ENCODE results near the gene ANKRD33.

Gene ANKRD33

GRCh38 chr12:51905471-51906429, 17.8 kb downstream of the ANKRD33 start:
- DNase-seq, result no peak

GRCh38 chr12:51906430-51907082, 18.7 kb downstream of the ANKRD33 start:
- DNase-seq, result no peak

GRCh38 chr12:51907083-51907855, 19.4 kb downstream of the ANKRD33 start, which contains the start of gene ACVRL1:
Gene ACVRL1 (plus strand): TSS chr12:51907504. CDS start chr12:51912475, 4,971 bp downstream.
- DNase-seq, result no peak

GRCh38 chr12:51907856-51908425, 20.0 kb downstream of the ANKRD33 start:
- DNase-seq, result no peak

GRCh38 chr12:51908876-51909592, 21.1 kb downstream of the ANKRD33 start:
- no peak for DNase-seq

- no peak for DNase-seq
Observed at GRCh38 chr12:51910168-51910567, 22.3 kb downstream of the ANKRD33 start.

GRCh38 chr12:51910691-51911090, 22.8 kb downstream of the ANKRD33 start:
- DNase-seq, result no peak

DNA sequence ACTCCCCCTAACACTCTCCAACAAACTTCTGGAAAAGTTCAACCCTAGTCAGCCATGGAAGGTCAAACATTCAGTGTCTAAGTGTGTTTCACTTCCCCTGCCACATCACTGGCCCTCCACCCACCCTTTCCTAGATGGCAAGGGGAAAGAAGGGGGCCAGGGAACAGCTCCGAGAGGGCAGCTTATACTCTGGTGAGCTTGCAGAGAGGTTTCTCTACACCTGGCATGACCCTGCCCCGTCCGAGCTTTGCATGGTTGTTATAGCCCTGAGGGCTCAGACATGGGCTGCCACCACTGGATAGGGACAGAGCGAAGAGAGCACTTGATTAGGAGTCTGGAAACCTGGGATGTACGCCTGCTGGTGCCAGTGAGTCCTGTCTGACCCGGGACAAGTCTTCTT, 23.4 kb downstream of the ANKRD33 start:
- no peak for DNase-seq

- DNase-seq, result peak; percentile 24
Observed at GRCh38 chr12:51911788-51912711, 24.1 kb downstream of the ANKRD33 start.

GRCh38 chr12:51913071-51914033, 25.4 kb downstream of the ANKRD33 start:
- no peak for DNase-seq

DNA sequence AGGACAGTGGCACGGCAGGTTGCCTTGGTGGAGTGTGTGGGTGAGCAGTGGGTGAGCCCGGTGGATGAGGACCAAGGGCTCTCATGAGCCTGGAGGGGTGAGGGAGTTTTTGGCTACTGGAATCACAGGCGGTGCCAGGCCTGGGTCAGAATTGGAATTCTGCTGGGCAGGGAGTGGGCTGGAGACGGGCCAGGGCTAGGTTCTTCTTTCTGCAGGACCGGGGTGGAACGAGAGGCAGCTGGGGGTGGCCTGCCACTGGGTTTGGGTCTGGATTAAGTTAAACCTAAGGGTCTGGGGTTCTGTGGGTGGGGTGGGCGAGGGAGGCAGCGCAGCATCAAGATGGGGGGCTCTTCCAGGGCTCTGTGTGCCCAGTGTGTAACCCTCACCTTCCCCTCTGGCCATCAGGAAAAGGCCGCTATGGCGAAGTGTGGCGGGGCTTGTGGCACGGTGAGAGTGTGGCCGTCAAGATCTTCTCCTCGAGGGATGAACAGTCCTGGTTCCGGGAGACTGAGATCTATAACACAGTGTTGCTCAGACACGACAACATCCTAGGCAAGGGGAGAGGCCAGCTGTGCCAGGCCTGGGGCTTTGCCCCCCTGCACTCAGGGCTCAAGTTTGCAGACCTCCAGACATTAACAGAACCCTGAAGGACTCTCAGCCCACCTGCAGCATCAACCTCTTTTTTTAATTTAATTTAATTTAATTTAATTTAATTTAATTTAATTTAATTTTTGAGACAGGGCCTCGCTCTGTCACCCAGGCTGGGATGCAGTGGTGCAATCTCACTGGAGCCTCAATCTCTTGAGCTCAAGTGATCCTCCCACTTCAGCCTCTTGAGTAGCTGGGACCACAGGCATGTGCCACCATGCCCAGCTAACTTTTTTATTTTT, 26.4 kb downstream of the ANKRD33 start:
- no peak for DNase-seq

DNA sequence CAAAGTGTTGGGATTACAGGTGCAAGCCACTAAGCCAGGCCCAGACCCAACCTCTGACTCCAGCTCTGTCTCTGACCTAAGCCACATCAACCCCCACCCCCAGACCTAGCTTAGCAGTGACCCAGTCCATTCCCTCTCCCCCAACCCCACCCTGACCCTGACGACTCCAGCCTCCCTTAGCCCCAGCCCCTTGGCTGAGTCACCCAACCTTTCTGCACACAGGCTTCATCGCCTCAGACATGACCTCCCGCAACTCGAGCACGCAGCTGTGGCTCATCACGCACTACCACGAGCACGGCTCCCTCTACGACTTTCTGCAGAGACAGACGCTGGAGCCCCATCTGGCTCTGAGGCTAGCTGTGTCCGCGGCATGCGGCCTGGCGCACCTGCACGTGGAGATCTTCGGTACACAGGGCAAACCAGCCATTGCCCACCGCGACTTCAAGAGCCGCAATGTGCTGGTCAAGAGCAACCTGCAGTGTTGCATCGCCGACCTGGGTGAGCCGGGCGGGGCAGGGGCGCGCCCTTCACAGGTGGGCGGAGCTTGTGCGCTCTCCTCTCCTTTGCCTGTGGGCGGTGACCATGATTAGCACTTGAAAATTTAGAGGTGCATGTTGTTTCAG, 27.2 kb downstream of the ANKRD33 start:
- DNase-seq, result no peak

DNA sequence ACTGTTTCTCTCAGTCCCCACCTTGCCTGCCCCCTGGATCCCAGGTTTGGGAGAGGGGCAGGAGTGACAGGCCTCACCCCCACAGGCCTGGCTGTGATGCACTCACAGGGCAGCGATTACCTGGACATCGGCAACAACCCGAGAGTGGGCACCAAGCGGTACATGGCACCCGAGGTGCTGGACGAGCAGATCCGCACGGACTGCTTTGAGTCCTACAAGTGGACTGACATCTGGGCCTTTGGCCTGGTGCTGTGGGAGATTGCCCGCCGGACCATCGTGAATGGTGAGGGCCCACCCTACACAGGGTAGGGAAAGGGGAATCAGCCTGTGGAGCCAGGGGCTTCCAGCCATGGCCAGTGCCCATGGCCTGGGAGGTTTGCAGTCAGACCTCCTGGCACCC, 28.0 kb downstream of the ANKRD33 start:
- no peak for DNase-seq

DNA sequence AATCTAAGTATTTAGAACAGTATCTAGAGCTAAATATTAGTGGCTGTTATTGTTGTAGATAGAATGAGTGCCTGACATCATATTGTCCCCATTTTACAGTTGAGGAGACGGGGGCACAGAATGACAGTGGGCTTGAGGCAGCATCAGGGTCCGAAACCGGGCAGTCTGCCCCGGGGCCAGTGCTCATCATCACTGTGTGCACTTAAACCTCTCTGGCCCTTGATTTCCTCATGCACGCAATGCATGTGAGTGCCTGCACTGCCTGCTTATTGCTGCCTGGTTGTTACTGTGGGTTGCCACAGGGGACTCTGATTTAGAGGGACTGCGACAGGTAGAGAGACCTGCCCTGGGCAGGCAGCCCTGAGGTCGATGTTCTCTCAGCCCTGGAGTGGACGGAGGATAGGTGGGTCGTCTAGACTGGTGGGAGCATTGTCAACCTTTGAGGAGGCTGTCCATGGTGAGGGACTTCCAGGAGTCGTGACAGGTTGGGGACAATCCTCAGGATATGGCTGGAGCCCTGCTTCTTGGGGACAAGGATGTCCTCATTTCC, 29.2 kb downstream of the ANKRD33 start:
- DNase-seq, result no peak

DNA sequence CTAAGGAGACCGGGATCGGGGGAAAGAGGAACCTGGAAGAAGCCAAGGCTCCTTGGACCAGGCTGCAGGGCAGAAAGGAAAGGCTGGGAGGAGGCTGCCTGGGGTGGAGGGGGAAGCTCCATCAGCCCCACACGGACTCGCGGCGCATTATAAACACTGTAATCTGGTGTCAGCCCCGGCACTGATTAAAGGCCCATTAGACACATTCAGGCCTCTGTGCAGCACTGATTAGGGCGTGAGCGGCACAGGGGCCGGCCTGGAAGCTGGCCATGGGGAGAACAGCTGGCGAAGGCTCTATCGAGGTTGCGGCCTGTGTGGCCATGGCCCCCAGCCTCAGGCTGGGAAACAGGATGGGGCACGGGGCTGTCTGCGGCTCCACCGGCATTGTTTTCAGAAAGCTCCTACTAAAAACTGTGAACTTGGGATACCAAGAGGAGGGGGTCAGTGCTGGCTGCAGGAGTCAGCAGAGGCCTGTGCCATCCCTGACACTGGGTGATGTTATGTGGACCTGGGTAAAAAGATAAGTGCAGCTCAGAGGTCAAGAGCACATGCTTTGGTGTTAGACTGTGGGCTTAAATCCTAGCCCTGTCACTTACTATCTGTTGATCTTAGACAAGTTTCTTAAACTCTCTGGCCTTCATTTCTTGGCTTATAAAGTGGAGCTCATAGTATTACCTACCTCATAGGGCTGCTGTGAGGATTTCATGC, 30.0 kb downstream of the ANKRD33 start:
- DNase-seq, result no peak

- no peak for DNase-seq
Observed at GRCh38 chr12:51920046-51920445, 32.1 kb downstream of the ANKRD33 start.

GRCh38 chr12:51921017-51921725, 33.3 kb downstream of the ANKRD33 start:
- no peak for DNase-seq

Data from NCI-H226 (cell line).